Mucosa of descending colon (tissue), 3 donors: ENCODE measurements around the gene RNF2. TPM values are rescaled to one million over a fixed set of nuclear protein-coding genes. Genes with fewer than 3 reads are reported as not detected.

Experiments used
- ATAC-seq: fragments of 200-7000 bp; cut with Tn5 transposase; one replicate; pipeline ENCODE4 v1.9.1; 2020; ENCODE audit warnings: mild to moderate bottlenecking, moderate library complexity
- DNase-seq, 3 donors: peaks; one replicate each; pipeline ENCODE4 v3.0.0-alpha.2; 2020
- H3K36me3 ChIP-seq: fragments of 200-600 bp; one replicate; pipeline ENCODE4 v1.8.0; 2021; ENCODE audit warnings: low read depth, mild to moderate bottlenecking
- H3K4me1 ChIP-seq: fragments of 200-600 bp; one replicate; pipeline ENCODE4 v1.8.0; 2021; ENCODE audit warnings: low read depth, mild to moderate bottlenecking
- H3K4me3 ChIP-seq: fragments of 200-600 bp; one replicate; pipeline ENCODE4 v1.8.0; 2021; ENCODE audit warnings: mild to moderate bottlenecking
- H3K9me3 ChIP-seq: fragments of 200-600 bp; one replicate; pipeline ENCODE4 v1.8.0; 2021; ENCODE audit warnings: mild to moderate bottlenecking
- CTCF ChIP-seq: fragments of 200-600 bp; IDR thresholded peaks from one replicate; pipeline ENCODE4 v1.8.0; 2022; ENCODE audit warnings: antibody characterized with exemption, mild to moderate bottlenecking
- intact Hi-C, 2 donors: fragments of 100-400 bp; cut with DNase I in 1 of 2; cut with micrococcal nuclease in 1 of 2; formaldehyde crosslinking; loops; one replicate each; pipeline versions ENCODE4 v1.11.0 to v1.11.1; 2022; cut with DNase I, micrococcal nuclease
- total RNA-seq, 3 donors: library from RNA; stranded (reverse); fragmentation: NEBNext Ultra II Directional in 2 of 3; extraction: Animal tissue kit (Norgen Biotek cat#: 25700) in 2 of 3; gene quantifications; one replicate each; pipeline versions ENCODE4 v1.2.1 to v1.2.4, GENCODE V29; 2021 to 2023
- donor health status: DM: no; HTN: no; CAD: no; lungs with moderate emphysema.
- donor health status: DM: no; HTN: no; CAD: no.
- donor health status: DM: no; HTN: yes; CAD: no.

RNF2 gene
- total RNA-seq, 3 donors from 2014 or later, result 14.1 to 19.3 (median 15.6) TPM

GRCh38 chr1:185041742-185042141, 3.6 kb upstream of the RNF2 start:
- ATAC-seq, result no peak
- no peak overlapping the region for H3K4me3 ChIP-seq
- no peak for DNase-seq

GRCh38 chr1:185042737-185043136, 2.6 kb upstream of the RNF2 start:
- Histone ChIP-seq H3K4me3 (no peak overlapping the region), H3K9me3 (no peaks in the 10 kb centered on the region), H3K36me3 (no peaks in the 10 kb centered on the region), H3K4me1 (peaks cover 8% of the 10 kb centered on the region)
- ATAC-seq, result no peak
- intact Hi-C loops, result loop anchor here in 1 of 2 donors (10.0 kb wide), 1 partner anchor 112 kb away; the partner anchor contains the start of genes SWT1 and TRMT1L
- TF ChIP-seq CTCF, result no peak
- DNase-seq, result no peak

More at GRCh38 chr1:185041742-185042141, 3.6 kb upstream of the RNF2 start:
- Histone ChIP-seq H3K4me1 (peaks cover 4% of the 10 kb centered on the region), H3K36me3 (no peaks in the 10 kb centered on the region), H3K9me3 (no peaks in the 10 kb centered on the region)
- TF ChIP-seq CTCF, result no peak
- intact Hi-C loops, result loop anchor here in 1 of 2 donors (10.0 kb wide), 1 partner anchor 113 kb away; the partner anchor contains the start of genes SWT1 and TRMT1L

DNA sequence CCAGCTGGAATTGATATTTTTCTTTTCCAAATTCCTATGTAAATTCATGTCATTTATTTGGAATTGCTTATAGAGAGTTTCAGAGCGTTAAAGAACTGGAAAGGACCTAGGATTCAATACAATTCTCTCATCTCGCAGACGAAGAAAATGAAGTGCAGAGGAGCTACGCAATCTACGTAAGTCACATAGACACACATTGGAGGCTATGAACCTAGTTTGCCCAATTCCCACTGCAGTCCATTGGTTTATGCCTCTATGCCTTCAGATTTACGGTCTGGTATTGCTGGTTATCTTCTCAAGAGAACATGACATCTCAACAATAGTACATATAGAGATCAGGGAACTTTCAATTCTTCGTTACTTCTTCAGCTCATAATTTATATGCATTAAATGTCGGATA, 971 bp upstream of the RNF2 start:
- no peak for ATAC-seq
- no peaks in the 10 kb centered on the region for H3K9me3 ChIP-seq
- no peaks in the 10 kb centered on the region for H3K36me3 ChIP-seq
- TF ChIP-seq CTCF, result no peak
- no peak overlapping the region for H3K4me3 ChIP-seq
- peaks cover 8% of the 10 kb centered on the region for H3K4me1 ChIP-seq
- intact Hi-C loops, result loop anchor here in 1 of 2 donors (10.0 kb wide), 1 partner anchor 110 kb away; the partner anchor contains the start of genes SWT1 and TRMT1L
- DNase-seq, result no peak

GRCh38 chr1:185045814-185046492, 595 bp downstream of the RNF2 start:
- intact Hi-C loops, result loop anchor here in 1 of 2 donors (10.0 kb wide), 1 partner anchor 109 kb away; the partner anchor contains the start of genes SWT1 and TRMT1L
- DNase-seq (peak in 1 of 3 donors; percentile 56), ATAC-seq (peak; percentile 71)
- H3K36me3 ChIP-seq, result no peaks in the 10 kb centered on the region
- H3K4me3 ChIP-seq, result peak overlapping the region; percentile 74
- H3K4me1 ChIP-seq, result peaks cover 8% of the 10 kb centered on the region
- H3K9me3 ChIP-seq, result no peaks in the 10 kb centered on the region
- no peak for TF ChIP-seq CTCF

GRCh38 chr1:185046668-185047067, 1.3 kb downstream of the RNF2 start:
- no peak for TF ChIP-seq CTCF
- Histone ChIP-seq H3K9me3 (no peaks in the 10 kb centered on the region), H3K4me3 (no peak overlapping the region), H3K4me1 (peaks cover 8% of the 10 kb centered on the region), H3K36me3 (no peaks in the 10 kb centered on the region)
- no peak for DNase-seq
- intact Hi-C loops, result loop anchor here in 1 of 2 donors (10.0 kb wide), 1 partner anchor 108 kb away; the partner anchor contains the start of genes SWT1 and TRMT1L
- ATAC-seq, result no peak
